BE2C (cell line): ENCODE data around the gene SF3B1.
"Not testable (repeated sequence)": the region's sequence is repeated elsewhere in the genome, so short reads cannot be mapped to it uniquely, and the experiment has no call there.

Experiments used
- DNase-seq: peaks from one replicate; pipeline ENCODE4 v3.0.0-alpha.2; 2020
- H3K27me3 ChIP-seq: fragments of 250-450 bp; sonication (Bioruptor Pico); 2 replicates; pipeline ENCODE4 v1.5.1; 2020; ENCODE audit warnings: mild to moderate bottlenecking
- H3K36me3 ChIP-seq: fragments of 250-450 bp; sonication (Bioruptor Pico); 2 replicates; pipeline ENCODE4 v1.5.1; 2020; ENCODE audit warnings: mild to moderate bottlenecking
- H3K4me1 ChIP-seq: fragments of 250-450 bp; sonication (Bioruptor Pico); 2 replicates; pipeline ENCODE4 v1.5.1; 2020
- H3K4me3 ChIP-seq: 2 replicates; pipeline ENCODE4 v1.5.1; 2011; ENCODE audit warnings: low read depth, low read length
- H3K9me3 ChIP-seq: fragments of 250-450 bp; sonication (Bioruptor Pico); 2 replicates; pipeline ENCODE4 v1.5.1; 2020
- CTCF ChIP-seq: IDR thresholded peaks from 2 replicates; pipeline ENCODE4 v1.5.1; 2012; ENCODE audit warnings: mild to moderate bottlenecking, low read depth, low read length

SF3B1 gene

GRCh38 chr2:197377670-197378069, 57.2 kb downstream of the SF3B1 start:
- TF ChIP-seq CTCF = no peak
- Histone ChIP-seq H3K4me1 (no peaks in the 10 kb centered on the region), H3K4me3 (no peak overlapping the region), H3K9me3 (no peaks in the 10 kb centered on the region), H3K27me3 (no peaks in the 10 kb centered on the region), H3K36me3 (no peaks in the 10 kb centered on the region)
- no peak for DNase-seq

GRCh38 chr2:197372592-197372991, 62.2 kb downstream of the SF3B1 start:
- Histone ChIP-seq H3K9me3 (no peaks in the 10 kb centered on the region), H3K4me3 (no peak overlapping the region), H3K36me3 (no peaks in the 10 kb centered on the region), H3K27me3 (no peaks in the 10 kb centered on the region), H3K4me1 (no peaks in the 10 kb centered on the region)
- no peak for TF ChIP-seq CTCF
- no peak for DNase-seq

GRCh38 chr2:197370664-197371063, 64.2 kb downstream of the SF3B1 start:
- H3K4me3 ChIP-seq, H3K9me3 ChIP-seq, H3K27me3 ChIP-seq, H3K36me3 ChIP-seq, H3K4me1 ChIP-seq, DNase-seq: not testable (repeated sequence)

GRCh38 chr2:197369933-197370320, 64.9 kb downstream of the SF3B1 start:
- Histone ChIP-seq H3K4me3 (no peak overlapping the region), H3K27me3 (no peaks in the 10 kb centered on the region), H3K9me3 (no peaks in the 10 kb centered on the region), H3K36me3 (no peaks in the 10 kb centered on the region), H3K4me1 (no peaks in the 10 kb centered on the region)
- no peak for DNase-seq
- no peak for TF ChIP-seq CTCF

- Histone ChIP-seq H3K9me3 (no peaks in the 10 kb centered on the region), H3K27me3 (no peaks in the 10 kb centered on the region), H3K4me3 (no peak overlapping the region), H3K4me1 (no peaks in the 10 kb centered on the region), H3K36me3 (no peaks in the 10 kb centered on the region)
- DNase-seq = no peak
- TF ChIP-seq CTCF = no peak
Measured at GRCh38 chr2:197369228-197369932, 65.4 kb downstream of the SF3B1 start.

- Histone ChIP-seq H3K9me3 (no peaks in the 10 kb centered on the region), H3K4me1 (no peaks in the 10 kb centered on the region), H3K4me3 (no peak overlapping the region), H3K36me3 (no peaks in the 10 kb centered on the region), H3K27me3 (no peaks in the 10 kb centered on the region)
- TF ChIP-seq CTCF = no peak
- DNase-seq = no peak
Measured at GRCh38 chr2:197368412-197368811, 66.4 kb downstream of the SF3B1 start.

- no peak for TF ChIP-seq CTCF
Measured at GRCh38 chr2:197363998-197364397, 70.8 kb downstream of the SF3B1 start.

More at GRCh38 chr2:197363998-197364397, 70.8 kb downstream of the SF3B1 start:
- no peak overlapping the region for H3K4me3 ChIP-seq
- no peaks in the 10 kb centered on the region for H3K27me3 ChIP-seq
- H3K4me1 ChIP-seq = peaks cover 3% of the 10 kb centered on the region; the same call in 1 of the 2 replicates
- H3K36me3 ChIP-seq = no peaks in the 10 kb centered on the region
- no peak for DNase-seq
- H3K9me3 ChIP-seq = no peaks in the 10 kb centered on the region
